NCI-H460 (cell line): Measurements from ENCODE around the gene GAS7. TPM values are rescaled to one million over a fixed set of nuclear protein-coding genes. Genes with fewer than 3 reads are reported as not detected.
A peak's percentile ranks its signal among the peaks of the same experiment; 100 is the strongest.
"Not testable (repeated sequence)": the region's sequence is repeated elsewhere in the genome, so short reads cannot be mapped to it uniquely, and the experiment has no call there.

ENCODE experiments used
- DNase-seq: peaks from one replicate; pipeline ENCODE4 v3.0.0-alpha.2; 2016; ENCODE audit warnings: low read depth; ENCODE audit errors: extremely low read depth
- total RNA-seq: library from RNA; depleted of rRNA; stranded (reverse); fragments of >200 nt; shearing (Covaris generic); gene quantifications from 2 replicates; pipeline ENCODE4 v1.2.3, GENCODE V29; 2014

GAS7 gene
- total RNA-seq, 1 experiment from 2014 or later = 2.5 TPM

GRCh38 chr17:10082795-10083194 is 115.6 kb downstream of the GAS7 start:
- DNase-seq = no peak

DNA sequence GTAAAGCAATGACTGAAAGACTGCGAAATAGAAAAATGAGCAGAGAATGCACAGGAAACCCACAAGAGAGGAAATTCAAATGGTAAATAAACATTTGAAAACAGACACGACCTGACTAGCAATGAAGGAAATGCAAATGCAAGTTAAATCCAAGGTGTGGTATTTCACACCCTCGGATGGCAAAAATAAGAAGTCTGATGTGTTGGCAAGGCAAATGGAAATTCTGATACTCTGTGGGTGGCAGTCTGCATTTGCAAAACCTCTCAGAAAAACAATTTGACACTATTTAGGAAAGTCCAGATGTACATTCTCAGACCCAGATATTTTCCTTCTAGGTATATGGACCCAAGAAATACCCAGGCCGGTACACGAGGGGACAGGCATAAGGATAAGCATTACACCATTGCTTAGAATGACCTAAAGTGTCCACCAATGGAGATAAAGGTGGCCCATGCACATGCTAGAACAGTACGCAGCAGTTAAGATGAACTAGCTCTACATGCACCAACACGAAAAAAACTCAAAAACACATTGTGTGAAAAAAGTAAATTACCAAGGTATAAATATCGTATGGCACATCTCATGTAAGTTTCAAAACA is 116.7 kb downstream of the GAS7 start:
- peak; percentile 4 for DNase-seq

DNA sequence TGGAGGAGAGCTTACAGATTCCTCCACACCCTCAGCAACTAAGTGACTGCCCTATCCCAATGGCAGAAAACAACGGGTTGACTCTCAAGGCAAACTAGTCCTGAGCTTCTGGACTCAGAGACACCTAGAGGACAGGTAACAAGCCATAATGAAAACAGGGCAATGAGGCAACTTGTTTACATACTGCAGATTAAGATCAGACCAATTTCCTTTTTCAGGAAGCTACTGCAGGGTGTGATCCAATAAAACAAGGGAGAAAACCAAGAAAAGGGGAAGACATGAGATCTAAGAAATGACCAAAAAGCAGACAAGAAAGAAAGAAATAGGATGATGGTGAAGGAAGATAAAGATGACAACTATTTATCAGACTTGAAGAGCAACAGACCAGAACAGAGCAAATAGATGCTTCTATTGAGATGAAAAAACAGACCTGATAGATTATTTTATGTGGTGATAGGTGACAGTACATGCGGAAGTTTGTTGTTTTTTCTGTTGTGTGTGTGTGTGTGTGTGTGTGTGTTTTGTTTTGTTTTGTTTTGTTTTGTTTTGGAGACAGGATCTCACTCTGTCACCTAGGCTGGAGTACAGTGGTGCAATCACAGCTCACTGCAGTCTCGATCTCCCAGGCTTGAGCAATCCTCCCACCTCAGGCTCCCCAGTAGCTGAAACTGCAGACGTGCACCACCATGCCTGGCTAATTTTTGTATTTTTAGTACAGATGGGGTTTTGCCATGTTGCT is 120.7 kb downstream of the GAS7 start:
- no peak for DNase-seq

DNA sequence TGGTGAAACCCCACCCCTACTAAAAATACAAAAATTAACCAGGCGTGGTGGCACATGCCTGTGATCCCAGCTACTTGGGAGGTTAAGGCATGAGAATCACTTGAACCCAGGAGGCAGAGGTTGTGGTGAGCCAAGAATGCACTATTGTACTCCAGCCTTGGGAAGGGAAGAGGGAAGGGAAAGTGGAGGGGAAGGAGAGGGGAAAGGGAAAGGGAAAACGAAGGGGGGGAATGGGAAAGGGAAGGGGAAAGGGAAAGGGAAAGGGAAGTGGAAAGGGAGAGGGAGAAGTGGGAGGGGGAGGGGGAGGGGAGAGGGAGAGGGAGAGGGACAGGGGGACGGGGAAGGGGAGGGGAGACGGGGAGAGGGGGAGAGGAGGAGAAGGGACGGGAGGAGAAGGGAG is 122.5 kb downstream of the GAS7 start:
- no peak for DNase-seq

DNA sequence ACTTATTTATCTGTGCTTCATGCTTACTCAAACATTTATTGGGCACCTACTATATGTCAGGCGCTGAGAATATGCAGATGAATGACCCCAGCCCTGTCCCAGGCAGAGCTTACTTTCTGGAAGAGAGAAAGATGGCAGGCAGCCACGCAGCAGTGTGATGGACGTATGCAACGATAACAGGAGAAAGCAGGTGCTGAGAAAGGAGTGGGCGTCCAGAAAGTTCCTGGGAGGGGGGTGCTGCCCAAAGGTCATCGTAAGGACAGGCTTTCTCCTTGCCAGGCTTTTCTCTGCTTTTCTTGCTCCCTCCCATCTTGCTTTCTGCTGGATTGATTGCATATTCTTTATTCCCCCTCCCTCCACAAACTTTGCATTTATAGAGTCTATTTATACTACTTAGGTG is 124.5 kb downstream of the GAS7 start:
- DNase-seq = no peak

DNA sequence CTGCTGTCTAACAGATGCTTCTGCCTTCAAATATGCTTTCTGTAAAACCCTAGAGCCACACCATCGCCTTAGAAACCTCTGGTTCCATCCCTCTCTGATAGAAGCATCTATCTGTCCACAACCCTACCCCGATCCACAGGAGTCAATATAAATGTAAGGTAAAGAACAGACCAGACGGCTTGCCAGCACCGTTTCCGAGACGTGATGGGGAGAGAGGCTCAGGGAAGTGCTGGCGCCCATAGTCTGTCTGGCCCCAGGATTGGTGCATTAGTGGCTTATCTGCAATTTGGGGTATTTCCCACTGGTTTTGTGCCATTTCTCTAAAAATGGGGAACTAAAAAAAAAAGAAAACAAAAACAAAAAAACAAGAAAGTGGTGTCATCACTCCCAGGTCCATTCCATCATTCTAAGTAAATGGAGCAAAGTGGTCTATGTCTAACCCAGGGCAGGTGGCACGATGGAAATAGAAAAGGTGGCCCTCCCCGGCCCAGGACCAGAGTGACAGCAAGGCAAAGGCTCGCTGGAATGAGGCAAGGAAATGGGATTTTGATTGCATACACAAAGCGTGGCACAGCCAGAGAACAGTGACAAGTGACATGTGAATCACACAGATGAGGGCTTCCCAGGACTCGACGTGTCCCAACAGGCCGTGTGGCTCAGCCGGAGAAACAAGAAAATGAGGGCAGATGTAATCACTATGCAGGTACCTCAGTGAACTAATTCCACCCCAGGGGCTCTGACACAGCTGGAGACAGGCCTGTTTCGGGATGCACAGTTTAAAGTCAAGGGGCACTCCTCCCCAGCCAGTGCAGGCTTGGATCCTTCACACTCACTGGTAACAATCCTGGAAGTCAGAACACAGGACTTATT is 125.6 kb downstream of the GAS7 start:
- no peak for DNase-seq

DNA sequence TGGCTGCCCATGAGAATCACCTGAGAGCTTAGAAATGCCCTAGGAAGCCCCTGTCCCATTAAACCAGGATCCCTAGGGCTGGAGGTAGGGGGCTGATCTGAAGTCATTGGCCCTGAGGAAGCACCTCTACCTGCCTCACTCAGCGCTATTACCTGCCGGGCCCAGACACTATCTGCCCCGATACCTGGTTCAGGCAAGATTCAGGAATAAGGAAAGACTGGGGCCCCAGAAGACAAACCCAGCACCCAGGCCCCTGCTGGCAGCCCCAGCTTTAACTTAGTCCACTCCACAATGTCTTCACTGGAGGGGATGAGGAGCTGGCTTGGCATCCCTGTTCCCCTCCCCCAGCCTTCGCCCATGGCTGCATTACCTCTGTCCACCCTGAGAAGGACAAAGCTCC is 126.3 kb downstream of the GAS7 start:
- DNase-seq = no peak

- DNase-seq = no peak
Measured at GRCh38 chr17:10071141-10071540, 127.3 kb downstream of the GAS7 start.

DNA sequence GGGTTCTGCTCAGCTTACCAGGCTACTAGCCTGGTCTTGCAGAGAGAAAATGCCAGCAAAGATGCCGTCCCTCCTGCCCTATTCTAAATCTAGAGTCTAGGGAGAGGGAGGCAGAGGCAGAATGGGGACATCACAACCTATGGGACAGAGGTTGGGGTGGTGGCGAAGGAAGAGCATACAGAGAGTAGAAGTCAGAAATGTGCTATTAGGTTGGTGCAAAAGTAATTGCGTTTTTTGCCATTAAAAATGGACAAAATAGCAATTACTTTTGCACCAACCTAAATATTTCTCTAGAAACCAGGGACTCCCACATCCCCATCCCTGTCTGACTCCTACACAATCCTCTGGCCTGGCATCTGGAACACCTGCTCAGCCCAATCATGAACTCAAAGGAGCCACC is 127.7 kb downstream of the GAS7 start:
- DNase-seq = no peak

DNA sequence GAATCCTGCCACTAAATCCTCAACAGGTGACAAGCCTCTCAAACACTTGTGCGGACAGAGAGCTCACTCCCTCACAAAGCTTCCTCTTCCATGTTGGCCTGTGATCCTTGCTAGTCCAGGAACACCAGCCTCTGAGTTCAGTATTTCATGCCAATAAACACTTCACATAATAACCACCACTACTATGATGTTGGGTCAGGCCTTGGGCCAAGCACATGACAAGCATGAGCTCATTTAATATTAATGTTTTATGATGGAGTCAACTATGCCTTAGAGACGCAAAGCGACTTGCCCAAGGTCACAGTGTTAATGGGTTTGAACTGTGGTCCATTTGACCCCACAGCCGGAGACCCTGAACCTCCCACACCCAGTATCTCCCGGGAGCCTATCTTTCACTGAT is 129.1 kb downstream of the GAS7 start:
- no peak for DNase-seq

DNA sequence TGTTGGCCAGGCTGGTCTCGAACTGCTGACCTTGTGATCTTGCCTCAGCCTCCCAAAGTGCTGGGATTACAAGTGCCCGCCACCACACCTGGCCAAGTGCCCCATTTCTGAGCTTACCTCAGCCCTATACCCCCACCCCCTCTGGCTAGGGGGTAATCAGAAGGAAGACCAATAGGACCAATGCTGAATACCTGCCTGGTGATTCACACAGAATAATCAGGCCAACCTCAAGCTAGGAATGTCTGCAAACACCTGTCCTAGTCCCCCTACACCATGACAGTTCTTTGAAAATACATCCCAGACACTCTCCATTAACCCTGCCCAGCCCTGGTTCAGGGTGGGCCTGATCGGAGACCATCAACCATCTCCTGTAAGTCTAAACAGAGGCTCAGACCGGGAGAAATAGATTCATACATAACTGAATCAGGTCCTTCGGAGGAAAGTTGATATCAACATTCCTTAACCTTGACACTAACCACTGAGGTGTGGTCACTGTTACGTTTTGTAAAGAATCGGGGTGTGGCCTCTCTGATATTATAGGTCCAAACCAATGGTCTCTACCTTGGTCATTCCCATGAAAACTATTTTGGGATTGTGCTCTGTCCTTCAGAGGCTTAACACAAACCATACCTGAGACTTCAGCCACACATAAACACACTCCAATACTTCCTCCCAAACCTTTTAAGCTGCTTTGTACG is 130.8 kb downstream of the GAS7 start:
- DNase-seq = no peak

DNA sequence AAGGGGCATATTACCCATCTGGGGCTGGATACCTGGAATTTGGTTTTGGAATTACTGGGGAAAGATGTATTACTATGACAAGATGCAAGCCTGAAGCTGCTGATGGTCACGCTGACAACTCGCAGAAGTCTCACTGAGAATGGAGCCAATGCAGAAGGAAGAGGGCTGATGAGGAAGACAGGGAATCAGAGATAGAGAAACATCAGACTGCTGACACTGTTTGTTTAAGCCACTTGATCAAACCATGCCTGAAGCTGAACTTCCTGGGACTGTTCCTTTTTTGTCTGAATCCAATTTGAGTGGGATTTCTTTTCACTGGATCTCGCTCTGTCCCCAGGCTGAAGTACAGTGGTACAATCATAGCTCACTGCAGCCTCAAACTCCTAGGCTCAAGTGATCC is 133.9 kb downstream of the GAS7 start:
- DNase-seq = no peak

GRCh38 chr17:10063730-10064241 is 134.6 kb downstream of the GAS7 start:
- DNase-seq = no peak

DNA sequence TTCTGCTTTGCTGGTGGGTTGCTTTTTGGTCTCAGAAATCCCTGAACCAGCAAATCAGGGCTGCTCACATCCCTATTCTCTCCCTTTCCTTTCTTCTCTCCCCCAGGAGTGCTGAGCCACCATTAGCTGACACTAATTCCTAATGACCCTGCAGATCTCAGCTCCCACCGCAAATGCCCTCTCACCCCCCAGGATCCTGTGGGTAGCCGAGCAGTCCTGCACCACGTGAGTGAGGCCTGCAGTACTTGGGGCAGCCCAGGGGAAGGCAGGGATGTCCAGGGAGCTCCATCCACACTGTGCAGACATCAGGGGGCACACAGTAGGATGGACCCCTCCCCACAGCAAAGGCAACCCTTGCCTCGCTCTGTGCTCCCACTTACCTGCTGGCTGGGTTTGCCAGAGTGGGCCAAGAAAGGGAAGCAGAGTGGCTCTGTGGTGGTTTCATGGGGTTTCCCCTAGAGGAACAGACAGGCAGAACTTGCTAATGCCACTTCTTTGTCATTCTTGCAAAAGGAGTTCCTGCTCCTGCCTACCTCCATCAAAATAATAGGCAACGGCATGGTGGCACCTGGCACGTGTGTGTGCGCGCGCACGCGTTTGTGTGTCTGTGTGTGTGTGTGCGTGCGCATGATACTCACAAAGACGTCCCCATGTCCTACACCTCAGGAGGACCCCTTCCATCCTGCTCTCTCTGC is 135.6 kb downstream of the GAS7 start:
- DNase-seq = no peak

- DNase-seq = no peak
Measured at GRCh38 chr17:10061111-10061845, 137.1 kb downstream of the GAS7 start.

DNA sequence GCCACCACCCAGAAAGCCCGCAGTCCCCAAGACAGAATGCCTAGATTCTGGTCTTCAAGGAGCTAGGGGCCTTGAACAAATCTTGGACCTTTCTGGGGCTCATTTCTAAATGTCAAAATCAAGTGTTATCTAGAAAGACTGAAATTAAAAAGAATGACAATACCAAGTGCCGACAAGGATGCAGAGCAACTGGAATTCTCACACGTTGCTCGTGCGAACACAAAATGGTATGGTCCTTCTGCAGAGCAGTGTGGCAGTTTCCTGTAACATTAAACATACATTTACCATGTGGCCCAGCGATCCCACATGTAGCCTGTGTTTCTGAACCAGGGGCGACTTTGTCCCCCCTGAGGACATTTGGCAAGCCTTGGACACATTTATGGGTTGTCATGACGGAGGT is 137.9 kb downstream of the GAS7 start:
- DNase-seq = no peak

GRCh38 chr17:10059684-10060211 is 138.7 kb downstream of the GAS7 start:
- no peak for DNase-seq

GRCh38 chr17:10058921-10059683 is 139.3 kb downstream of the GAS7 start:
- no peak for DNase-seq

- not testable (repeated sequence) for DNase-seq
Measured at GRCh38 chr17:10057466-10057865, 140.9 kb downstream of the GAS7 start.
